Activated CD4-positive, alpha-beta T cell treated with anti-CD3 and anti-CD28 coated beads for 4 hours (primary cell): ENCODE data around the gene THRSP.
"Not testable (repeated sequence)": the region's sequence is repeated elsewhere in the genome, so short reads cannot be mapped to it uniquely, and the experiment has no call there.

Experiments
- DNase-seq, 2 donors: peaks; one replicate each; pipeline ENCODE4 v3.0.0-alpha.2; 2020

The THRSP gene

GRCh38 chr11:78063440-78064181, at the start of gene THRSP:
TSS of gene THRSP (plus strand) at chr11:78063861. CDS start at chr11:78063882, 21 bp downstream.
- no peak for DNase-seq

- DNase-seq, result not testable (repeated sequence)
Measured at GRCh38 chr11:78014937-78015520, 48.6 kb upstream of the THRSP start.

GRCh38 chr11:78015878-78016277, 47.8 kb upstream of the THRSP start:
- no peak for DNase-seq

- no peak for DNase-seq
Measured at GRCh38 chr11:78019808-78020207, 43.9 kb upstream of the THRSP start.

- DNase-seq, result no peak
Measured at GRCh38 chr11:78020246-78020645, 43.4 kb upstream of the THRSP start.

GRCh38 chr11:78021611-78022010, 42.0 kb upstream of the THRSP start:
- no peak for DNase-seq

GRCh38 chr11:78022397-78023396, 41.0 kb upstream of the THRSP start, which contains the start of gene KCTD14:
TSS of gene KCTD14 (minus strand) at chr11:78023276. CDS start at chr11:78023249, 27 bp downstream.
- no peak for DNase-seq

- no peak for DNase-seq
Measured at GRCh38 chr11:78023426-78023825, 40.2 kb upstream of the THRSP start.

GRCh38 chr11:78025378-78025777, 38.3 kb upstream of the THRSP start:
- DNase-seq, result no peak

- no peak for DNase-seq
Measured at GRCh38 chr11:78027759-78028158, 35.9 kb upstream of the THRSP start.

- not testable (repeated sequence) for DNase-seq
Measured at GRCh38 chr11:78028423-78028822, 35.2 kb upstream of the THRSP start.

- no peak for DNase-seq
Measured at GRCh38 chr11:78030429-78031325, 33.0 kb upstream of the THRSP start.

GRCh38 chr11:78031629-78032028, 32.0 kb upstream of the THRSP start:
- no peak for DNase-seq

- DNase-seq, result no peak
Measured at GRCh38 chr11:78032090-78032489, 31.6 kb upstream of the THRSP start.

- no peak for DNase-seq
Measured at GRCh38 chr11:78033040-78033439, 30.6 kb upstream of the THRSP start.

GRCh38 chr11:78034623-78035022, 29.0 kb upstream of the THRSP start:
- no peak for DNase-seq

GRCh38 chr11:78036313-78036712, 27.3 kb upstream of the THRSP start:
- no peak for DNase-seq

- no peak for DNase-seq
Measured at GRCh38 chr11:78037056-78037455, 26.6 kb upstream of the THRSP start.

- DNase-seq, result no peak
Measured at GRCh38 chr11:78037825-78038620, 25.6 kb upstream of the THRSP start.

GRCh38 chr11:78038697-78039313, 24.9 kb upstream of the THRSP start:
- no peak for DNase-seq

- DNase-seq, result no peak
Measured at GRCh38 chr11:78039391-78039918, 24.2 kb upstream of the THRSP start.
